HL-60/S4 treated with retinoic acid at 250 ng/mL for 4 days and 3 days (cell line): ENCODE measurements around the gene CPSF3.
"Not testable (repeated sequence)": the region's sequence is repeated elsewhere in the genome, so short reads cannot be mapped to it uniquely, and the experiment has no call there.

Experiments
- in situ Hi-C: fragments of 300-500 bp; cut with MboI; formaldehyde crosslinking; loops from 2 replicates; pipeline ENCODE4 v1.7.0; 2022; ENCODE audit warnings: low sequenced_read_pairs

CPSF3 gene

GRCh38 chr2:9392898-9393765 is 30.3 kb upstream of the CPSF3 start:
- in situ Hi-C loops, result no loop called here

- in situ Hi-C loops, result no loop called here
These were observed 28.6 kb upstream of the CPSF3 start for GRCh38 chr2:9394816-9395215.

- in situ Hi-C loops, result no loop called here
These were observed 26.3 kb upstream of the CPSF3 start for GRCh38 chr2:9397201-9397600.

GRCh38 chr2:9398251-9398650 is 25.2 kb upstream of the CPSF3 start:
- in situ Hi-C loops, result not testable (repeated sequence)

GRCh38 chr2:9398881-9399780 is 24.3 kb upstream of the CPSF3 start:
- in situ Hi-C loops, result no loop called here

GRCh38 chr2:9400268-9401058 is 23.0 kb upstream of the CPSF3 start:
- in situ Hi-C loops, result no loop called here

GRCh38 chr2:9401059-9401547 is 22.4 kb upstream of the CPSF3 start:
- in situ Hi-C loops, result no loop called here

- in situ Hi-C loops, result no loop called here
These were observed 21.6 kb upstream of the CPSF3 start for GRCh38 chr2:9401646-9402371.

GRCh38 chr2:9403924-9404323 is 19.5 kb upstream of the CPSF3 start:
- in situ Hi-C loops, result no loop called here

GRCh38 chr2:9404451-9404850 is 19.0 kb upstream of the CPSF3 start:
- in situ Hi-C loops, result no loop called here

- in situ Hi-C loops, result no loop called here
These were observed 17.8 kb upstream of the CPSF3 start for GRCh38 chr2:9405636-9406035.

GRCh38 chr2:9406529-9407362 is 16.7 kb upstream of the CPSF3 start:
- in situ Hi-C loops, result no loop called here

- in situ Hi-C loops, result no loop called here
These were observed 16.1 kb upstream of the CPSF3 start for GRCh38 chr2:9407363-9407811.

GRCh38 chr2:9408641-9409151 is 14.8 kb upstream of the CPSF3 start:
- in situ Hi-C loops, result no loop called here

- in situ Hi-C loops, result no loop called here
These were observed 13.3 kb upstream of the CPSF3 start for GRCh38 chr2:9410108-9410507.

- in situ Hi-C loops, result no loop called here
These were observed 10.7 kb upstream of the CPSF3 start for GRCh38 chr2:9412781-9413180.

- in situ Hi-C loops, result no loop called here
These were observed 7.8 kb upstream of the CPSF3 start for GRCh38 chr2:9415516-9416169.

GRCh38 chr2:9416267-9416961 is 7.0 kb upstream of the CPSF3 start:
- in situ Hi-C loops, result no loop called here
